GM21737 (cell line): ENCODE measurements around the gene TAMM41.
A peak's percentile ranks its signal among the peaks of the same experiment; 100 is the strongest.
"Not testable (repeated sequence)": the region's sequence is repeated elsewhere in the genome, so short reads cannot be mapped to it uniquely, and the experiment has no call there.

Experiments used
- ATAC-seq: cut with Tn5 transposase; IDR thresholded peaks from one replicate; pipeline ENCODE4 v1.9.1; 2021; ENCODE audit warnings: mild to moderate bottlenecking, moderate library complexity; ENCODE audit not compliant: unreplicated experiment

The TAMM41 gene

DNA sequence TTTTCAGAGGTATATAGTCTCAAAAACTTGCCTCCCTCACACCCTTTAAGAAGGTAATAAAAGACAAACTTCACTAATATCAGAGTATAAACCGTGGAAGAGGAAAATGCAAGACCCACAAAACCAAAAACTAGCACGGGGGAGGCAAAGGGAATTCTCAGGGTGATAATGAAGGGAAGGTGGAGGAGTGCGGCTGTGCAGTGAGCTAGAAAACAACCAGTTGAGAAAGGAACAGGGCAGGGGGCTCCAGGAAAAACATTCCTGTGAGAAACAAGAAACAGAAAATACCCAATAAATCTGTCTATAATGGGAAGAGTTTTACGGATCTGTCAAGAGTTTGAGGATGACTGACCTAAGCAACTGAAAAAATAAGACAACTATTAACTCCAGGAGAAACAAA, 31.6 kb downstream of the TAMM41 start:
- ATAC-seq: no peak

DNA sequence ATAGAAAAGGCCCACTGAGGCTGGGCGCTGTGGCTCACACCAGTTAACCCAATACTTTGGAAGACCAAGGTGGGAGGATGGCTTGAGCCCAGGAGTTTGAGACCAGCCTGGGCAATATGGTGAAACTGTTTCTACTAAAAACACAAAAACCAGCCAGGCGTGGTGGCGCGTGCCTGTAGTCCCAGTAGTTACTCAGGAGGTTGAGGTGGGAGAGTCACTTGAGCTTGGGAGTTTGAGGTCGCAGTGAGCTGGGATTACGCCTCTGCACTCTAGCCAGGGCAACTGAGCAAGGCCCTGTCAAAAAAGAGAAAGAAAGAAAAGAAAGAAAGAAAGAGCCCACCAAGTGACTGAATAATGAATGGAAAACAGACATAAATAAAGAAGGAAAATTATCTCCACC, 32.0 kb downstream of the TAMM41 start:
- no peak for ATAC-seq

DNA sequence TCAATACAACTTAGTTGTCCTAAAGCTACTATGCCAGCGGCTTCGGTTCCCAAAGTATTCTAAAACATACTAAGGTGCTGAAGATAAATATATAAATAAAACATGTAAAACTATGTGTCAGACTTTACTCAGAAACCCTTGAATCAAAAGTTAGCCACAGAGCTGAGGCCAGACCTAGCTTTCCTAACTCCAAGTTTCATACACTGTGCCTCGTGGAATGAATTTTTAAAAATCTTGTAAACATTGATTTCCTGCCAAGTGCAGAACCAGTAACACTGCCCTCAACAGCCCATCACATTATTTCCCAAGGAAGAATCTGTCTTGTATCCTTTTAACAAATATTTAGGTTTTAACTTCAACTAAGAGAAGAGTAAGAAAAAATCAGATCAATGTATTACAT, 36.4 kb downstream of the TAMM41 start:
- ATAC-seq: no peak

DNA sequence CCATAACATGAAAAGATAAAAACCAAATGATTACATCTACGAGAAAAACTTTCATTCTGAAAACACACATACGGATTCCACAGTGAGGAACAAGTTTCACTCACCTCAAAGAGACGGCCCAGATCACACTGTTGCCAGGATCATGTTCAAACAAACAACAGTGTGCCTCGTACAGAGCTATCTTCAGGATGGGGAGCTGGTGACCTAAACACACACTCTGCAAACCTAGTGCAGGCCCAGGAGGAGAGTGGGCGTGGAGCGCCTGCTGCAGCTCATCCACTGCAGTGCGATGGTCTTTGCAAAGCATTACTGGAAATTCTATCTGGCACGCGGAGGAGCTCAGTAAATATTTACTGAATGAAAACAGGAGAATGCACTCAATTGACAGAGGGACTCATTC, 38.5 kb downstream of the TAMM41 start:
- ATAC-seq: no peak

DNA sequence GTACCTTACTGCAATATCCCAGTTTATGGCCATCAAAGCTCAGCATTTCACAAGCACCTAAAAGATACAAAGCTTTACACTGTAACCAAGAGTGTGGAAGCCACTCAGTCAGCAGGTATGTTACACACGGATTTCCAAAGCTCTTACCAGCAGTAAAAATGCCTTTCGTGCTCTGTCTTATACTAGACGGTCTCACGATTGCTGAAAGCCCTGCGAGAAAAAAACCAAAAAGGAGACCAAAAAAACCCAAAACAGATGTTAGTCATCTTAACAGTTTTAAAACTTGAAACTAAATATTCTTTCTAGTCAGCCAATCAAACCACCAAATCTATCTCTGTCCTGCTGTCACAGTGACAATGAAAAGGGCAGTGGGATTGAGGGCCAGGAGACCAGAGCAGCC, 39.0 kb downstream of the TAMM41 start:
- ATAC-seq: no peak

DNA sequence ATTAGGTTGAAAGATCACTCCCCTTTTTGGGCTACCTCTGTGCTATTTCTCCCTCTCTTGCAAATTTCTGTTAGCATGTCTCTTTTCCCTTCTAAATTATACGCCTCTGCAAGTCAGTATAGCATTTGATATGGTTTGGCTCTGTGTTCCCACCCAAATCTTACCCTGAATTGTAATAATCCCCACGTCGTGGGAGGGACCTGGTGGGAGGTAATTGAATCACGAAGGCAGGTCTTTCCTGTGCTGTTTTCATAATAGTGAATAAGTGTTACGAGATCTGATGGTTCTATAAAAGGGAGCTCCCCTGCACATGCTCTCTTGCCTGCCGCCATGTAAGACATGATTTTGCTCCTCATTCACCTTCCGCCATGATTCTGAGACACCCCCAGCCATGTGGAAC, 41.0 kb downstream of the TAMM41 start:
- no peak for ATAC-seq

DNA sequence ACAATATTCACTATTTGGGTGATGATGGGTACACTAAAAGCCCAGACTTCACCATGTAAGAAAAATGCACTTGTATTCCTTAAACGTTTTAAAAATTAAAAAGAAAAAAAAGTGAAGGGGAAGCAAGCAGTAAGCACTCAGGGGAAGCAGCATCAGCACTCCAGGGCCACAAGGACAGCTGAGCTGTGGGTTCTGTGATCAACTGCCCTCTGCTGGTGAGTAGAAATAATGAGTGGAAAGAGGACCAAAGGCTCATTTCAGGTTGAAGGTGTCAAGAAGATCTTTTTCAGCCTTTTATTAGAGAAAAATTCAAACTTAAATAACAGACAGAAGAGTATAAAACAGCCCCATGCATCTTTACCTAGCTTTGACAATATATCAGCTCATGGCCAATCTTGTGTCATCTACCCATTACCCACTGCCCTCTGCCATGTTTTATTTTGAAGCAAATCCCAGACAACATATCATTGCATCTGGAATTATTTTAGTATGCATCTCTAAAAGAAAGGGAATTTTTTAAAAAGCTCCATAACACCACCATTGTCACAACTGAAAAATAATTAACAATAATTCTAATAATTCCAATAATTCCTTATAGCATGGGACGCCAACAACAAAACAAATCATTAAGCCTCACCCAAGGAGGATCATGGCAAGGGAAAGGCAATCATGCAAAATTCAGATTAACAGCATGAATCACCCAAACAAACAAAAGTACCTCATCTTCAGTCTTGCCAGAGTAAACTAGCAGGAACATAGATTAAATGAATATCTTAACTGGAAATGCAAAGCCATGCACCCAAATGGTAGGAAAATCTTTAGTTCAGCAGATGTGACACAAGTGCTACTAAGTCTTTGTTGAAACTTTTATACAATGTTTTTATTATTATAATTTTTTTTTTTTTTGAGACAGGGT, 42.5 kb downstream of the TAMM41 start:
- ATAC-seq: no peak

DNA sequence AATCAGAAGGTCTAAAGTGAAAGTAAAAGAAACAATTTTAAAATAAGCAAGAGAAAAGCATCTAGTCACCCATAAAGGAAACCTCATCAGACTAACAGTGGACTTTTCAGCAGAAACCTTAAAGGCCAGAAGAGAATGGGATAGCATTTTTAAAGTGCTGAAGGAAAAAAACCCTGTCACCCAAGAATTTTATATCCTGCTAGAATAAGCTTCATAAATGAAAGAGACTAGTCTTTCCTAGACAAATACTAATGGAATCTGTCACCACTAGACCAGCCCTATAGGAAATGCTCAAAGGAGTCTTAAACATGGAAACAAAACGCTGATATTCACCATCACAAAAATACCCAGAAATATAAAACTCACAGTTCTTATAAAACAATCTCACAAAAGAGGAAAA, 46.9 kb downstream of the TAMM41 start:
- no peak for ATAC-seq

DNA sequence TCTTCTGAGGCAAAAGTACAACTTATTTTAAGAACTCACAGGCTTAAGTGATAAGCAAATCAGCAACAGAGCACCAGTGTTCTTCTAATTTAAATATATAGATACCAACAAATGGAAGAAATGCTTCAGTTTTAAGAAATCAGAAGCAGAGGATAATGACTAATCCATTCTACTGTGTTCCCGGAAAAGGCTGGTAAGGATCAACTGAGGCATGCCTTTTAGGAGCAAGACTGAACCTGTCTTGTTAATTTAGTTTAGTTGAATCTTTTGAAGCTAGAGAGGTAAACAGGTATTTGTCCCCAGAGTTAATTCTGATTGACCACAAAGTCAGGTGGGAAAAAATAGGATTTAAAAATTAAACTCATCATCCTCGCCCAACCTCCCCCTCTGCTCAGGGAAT, 51.8 kb downstream of the TAMM41 start:
- no peak for ATAC-seq

DNA sequence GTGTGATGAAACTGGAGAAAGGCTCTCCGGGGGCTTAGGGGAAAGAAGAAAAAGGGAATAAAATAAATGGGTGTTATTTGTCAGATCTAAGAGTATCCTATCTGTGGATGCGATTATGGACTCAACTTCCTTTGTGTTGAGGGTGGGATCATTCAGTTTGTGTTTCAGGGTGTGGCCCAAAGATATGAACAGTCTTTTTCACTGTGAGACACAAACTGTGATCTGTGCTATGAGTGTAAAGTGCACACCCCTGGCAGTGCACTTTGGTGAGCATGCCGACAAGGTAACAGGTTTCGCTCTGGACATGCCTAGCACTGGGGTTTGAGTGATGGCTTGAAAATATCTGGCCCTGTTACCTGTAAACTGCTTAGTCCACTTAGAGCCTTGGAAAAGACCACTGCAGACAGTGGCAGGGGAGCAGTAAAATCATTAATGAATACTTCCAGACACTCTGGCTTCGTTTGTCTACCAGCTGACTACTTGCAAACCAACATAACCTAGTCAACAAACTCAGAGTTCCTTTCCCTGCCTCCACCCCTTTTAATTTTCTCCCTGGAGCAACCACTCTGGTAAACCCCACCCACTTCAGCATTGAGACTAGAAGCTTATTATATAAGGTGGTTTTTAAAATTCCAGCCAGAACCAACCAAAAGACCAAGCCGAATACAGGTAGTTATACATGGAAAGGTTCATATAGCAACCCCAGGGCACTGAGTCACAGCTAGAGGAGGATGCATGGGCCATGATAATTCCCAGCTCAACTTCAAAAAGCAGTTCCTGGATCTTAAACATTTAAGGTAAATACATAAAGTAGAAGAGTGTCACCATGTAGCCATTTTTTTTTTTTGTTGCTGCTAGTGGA, 55.1 kb downstream of the TAMM41 start:
- no peak for ATAC-seq

DNA sequence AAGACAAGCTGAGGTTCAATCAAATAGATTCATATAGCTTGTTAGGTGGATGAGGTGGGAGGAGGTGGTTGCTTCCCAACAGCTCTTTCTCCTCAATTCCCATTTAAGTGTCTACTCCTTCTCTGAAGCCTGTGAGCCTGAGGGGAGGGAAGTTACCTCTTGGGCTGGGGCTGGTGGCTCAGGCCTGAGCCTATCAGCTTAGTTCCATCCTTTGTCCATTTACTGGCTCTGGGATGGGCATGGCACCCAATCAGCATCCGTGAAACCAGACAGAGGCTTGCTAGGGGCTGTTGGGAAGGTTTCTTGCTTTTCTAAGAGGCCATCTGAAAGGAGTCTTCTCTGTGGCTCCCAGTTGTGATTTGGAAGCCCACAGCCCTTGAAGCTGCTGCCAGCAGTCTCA, 57.3 kb downstream of the TAMM41 start:
- ATAC-seq: no peak

DNA sequence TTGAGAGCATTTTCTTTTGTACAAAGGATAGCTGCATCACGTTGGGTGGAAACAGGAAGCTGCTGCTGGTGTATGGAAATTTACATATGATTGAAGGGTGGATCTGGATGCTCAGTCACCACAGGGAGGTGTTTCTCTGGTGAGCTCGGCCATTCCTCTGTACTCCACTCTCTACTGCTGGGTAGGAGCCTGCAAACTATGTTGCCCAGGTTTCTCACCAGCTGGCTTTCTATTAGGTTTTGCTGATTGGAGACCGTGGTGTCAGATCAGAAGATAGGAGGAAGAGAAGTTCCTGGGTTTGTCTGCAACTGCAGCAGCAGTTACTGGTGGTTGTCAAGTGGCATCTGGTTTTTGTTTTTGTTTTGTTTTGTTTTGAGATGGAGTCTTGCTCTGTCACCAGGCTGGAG, 61.7 kb downstream of the TAMM41 start:
- ATAC-seq: no peak

DNA sequence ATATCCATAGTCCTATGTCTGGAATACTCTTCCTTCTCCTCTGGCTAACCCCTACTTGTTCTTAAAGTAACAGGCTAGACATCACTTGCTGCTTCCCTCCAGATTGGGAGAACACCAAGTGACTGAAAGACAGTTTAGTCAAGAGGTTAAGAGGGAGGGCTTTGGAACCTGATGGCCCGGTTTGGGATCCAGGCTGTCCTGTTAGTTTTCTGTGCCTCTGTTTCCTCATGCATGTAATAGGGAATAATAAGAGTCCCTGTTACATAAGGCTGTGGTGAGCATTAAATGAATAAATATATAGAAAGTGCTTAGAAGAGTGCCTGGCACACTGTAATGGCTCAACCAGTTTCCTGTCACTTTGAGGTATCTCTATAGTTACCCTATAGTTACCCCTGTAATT, 66.3 kb downstream of the TAMM41 start:
- no peak for ATAC-seq

DNA sequence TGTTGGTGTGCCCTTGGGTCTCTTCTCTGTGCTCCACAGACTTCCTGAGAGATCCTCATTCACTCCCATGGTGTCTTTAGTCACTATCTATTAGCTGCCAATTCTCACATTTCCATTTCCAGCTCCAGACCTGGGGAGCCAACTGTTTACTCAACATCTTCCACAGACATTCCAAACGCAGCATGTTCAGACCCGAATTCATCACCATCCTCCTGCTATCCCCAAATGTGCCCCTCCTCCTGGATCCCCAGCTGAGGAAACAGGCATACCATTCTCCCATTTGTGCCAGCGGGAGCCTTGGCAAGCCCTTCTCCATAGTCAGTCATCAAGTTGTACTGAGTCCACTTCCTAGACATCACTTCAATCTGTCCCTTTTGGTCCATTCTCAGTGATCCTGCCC, 67.1 kb downstream of the TAMM41 start:
- no peak for ATAC-seq

DNA sequence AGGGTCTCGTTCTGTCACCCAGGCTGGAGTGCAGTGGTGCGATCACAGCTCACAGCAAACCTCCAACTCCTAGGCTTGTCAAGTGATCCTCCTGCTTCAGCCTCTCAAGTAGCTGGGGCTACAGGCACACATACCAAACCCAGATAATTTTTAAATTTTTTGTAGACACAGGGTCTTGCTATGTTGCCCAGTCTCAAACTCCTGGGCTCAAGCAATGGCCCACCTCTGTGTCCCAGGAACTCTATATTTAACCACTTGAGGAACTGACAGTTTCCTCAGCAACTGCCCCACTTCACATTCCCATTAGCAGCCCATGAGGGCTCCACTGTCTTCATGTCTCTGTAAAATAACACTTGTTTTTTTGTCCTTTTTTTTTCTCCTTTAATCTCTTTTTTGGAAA, 68.4 kb downstream of the TAMM41 start:
- ATAC-seq: no peak

DNA sequence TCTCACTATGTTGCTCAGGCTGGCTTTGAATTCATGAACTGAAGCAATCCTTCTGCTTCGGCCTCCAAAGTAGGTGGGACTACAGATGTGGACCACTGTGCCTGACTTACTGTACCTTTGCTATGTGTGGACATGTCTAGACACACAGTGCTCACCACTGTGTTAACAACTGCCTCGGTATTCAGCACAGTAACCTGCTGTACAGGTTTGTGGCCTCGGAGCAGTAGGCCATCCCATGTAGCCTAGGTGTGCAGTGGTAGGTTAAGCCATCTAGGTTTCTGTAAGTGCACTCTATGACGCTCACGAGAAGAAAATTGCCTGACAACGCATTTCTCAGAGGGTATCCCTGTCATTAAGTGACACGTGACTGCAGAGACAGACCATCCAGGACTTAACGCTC, 70.3 kb downstream of the TAMM41 start:
- ATAC-seq: no peak

DNA sequence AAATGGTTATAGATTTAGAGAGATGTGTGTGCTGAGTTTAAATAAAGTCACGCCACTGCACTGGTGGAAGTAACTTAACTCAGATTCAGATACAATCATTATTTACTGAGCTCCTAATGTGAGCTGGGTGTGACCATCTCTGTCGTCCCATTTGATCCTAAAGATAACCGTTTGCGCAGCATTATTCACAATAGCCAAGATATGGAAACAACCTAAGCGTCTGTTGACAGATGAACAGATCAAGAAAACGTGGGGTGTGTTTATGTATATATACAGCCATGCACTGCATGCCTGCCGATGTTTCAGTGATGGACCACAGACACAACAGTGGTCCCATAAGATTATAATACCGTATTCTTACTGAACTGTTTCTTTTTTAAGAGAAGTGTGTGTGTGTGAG, 71.2 kb downstream of the TAMM41 start:
- ATAC-seq: no peak

DNA sequence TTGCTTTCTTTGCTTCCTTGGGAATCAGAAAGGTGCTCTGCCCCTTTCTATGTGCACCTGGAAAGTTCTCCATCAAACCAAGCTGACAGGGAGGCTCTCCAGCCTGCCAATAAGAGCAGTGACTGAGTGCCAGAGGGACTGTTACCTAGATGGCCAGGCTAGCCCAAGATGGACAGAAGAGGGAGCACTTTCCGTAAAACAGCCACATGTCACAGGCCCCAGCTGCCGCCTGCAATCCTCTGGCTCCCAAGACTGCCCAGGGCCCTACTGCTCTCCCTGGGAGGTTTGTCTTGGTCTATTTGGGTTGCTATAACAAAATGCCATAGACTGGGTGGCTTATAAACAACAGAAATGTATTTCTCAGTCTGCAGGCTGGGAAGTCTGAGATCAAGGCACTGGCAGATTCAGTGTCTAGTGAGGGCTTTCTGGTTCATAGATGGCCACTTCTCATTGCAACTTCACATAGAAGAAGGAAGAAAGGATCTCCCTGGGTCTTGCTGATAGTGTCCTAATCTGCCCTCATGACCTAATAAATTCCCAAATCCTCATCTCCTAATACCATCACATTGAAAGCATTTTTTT, 72.3 kb downstream of the TAMM41 start:
- ATAC-seq: no peak

DNA sequence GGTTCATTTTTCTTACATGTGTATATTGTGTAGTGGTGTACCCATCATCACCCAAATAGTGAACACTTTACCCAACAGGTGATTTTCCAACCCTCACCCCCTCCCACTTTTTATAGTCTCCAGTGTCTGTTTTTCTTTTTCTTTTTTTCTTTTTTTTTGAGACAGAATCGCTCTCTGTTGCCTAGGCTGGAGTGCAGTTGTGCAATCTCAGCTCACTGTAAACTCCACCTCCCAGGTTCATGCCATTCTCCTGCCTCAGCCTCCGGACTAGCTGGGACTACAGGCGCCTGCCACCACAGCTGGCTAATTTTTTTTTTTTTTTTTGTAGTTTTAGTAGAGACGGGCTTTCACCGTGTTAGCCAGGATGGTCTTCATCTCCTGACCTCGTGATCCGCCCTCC, 74.8 kb downstream of the TAMM41 start:
- ATAC-seq: not testable (repeated sequence)

DNA sequence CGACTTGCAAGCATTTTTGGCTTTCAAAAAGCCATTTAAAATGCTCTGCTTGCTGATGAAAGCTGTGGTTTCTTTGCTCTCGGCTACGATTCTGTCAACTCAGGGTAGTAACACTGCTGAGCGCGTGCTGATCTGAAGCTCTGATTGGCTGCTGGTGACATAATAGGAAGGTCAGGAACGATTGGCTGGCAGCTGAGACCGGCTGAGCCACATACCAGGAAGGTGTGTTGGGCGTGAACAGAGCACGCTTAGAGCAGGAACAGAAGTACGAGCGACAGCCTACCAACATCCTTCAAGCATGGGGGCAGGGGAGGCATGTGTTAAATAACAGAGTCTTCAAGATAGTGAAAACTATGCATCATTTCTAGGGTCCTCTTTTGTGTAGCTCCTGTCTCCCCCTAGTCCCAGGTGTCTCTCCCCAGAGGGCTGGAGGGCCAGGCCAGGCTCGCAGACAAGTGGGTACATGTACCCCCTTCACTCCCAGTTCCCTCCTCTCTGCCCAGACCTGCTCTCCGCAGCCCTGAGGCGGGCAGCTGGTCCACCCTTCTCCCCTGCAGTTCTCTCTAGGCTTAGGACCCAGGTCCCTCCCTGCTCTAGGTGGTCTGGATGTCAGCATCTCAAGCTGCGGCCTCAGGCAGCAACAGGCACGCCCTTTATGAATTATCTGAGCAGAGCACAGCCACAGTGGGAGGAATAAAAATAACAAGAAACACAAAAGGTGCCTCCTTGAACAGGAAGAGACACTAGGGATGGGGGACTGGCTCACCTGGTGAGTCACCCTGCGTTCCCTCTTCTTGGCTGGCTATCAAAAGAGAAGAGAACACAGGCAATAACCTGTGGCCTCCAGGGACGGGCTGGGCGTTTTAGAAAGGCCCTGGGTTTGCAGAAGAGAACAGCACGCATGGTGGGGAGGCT, 76.0 kb downstream of the TAMM41 start:
- ATAC-seq: peak; percentile 99
